Uterus (tissue), 2 donors: ENCODE measurements around the gene ACADVL.

Experiments used
- POLR2A ChIP-seq, 2 donors: fragments of 450-650 bp; IDR thresholded peaks; one replicate each; pipeline ENCODE4 v1.6.1; 2016; ENCODE audit warnings: antibody characterized with exemption in 2 of 2, mild to moderate bottlenecking in 1 of 2, moderate library complexity in 1 of 2
- TF ChIP-seq, protein P1 (sequence below), 4 experiments: fragments of 200-600 bp in 2 of 4; fragments of 450-650 bp in 2 of 4; sonication (generic) in 2 of 4; IDR thresholded peaks; one replicate each; pipeline ENCODE4 v1.5.1; 2016 to 2019; ENCODE audit warnings: antibody characterized with exemption in 4 of 4, mild to moderate bottlenecking in 2 of 4, moderate library complexity in 1 of 4

DNA sequence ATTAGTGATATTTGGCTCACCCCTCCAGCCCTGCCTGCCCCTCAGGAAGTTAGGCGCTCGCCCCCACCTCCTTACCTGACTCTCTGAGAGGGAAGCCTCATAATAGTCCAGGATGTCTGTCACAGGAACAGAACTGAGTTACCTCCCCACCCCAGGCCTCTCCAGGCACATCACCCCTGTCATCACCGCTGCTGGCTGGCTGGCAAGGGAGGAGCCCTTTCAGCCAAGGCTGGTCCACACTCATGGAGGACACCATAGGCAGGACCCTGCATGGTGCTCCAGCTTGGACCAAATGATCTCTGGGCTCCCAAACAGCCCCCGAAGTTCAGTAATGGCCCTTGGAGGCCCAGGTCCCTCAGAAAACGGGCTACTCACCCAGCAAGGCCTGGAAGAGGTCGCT is 1.6 kb upstream of the ACADVL start:
- TF ChIP-seq, protein P1, sequence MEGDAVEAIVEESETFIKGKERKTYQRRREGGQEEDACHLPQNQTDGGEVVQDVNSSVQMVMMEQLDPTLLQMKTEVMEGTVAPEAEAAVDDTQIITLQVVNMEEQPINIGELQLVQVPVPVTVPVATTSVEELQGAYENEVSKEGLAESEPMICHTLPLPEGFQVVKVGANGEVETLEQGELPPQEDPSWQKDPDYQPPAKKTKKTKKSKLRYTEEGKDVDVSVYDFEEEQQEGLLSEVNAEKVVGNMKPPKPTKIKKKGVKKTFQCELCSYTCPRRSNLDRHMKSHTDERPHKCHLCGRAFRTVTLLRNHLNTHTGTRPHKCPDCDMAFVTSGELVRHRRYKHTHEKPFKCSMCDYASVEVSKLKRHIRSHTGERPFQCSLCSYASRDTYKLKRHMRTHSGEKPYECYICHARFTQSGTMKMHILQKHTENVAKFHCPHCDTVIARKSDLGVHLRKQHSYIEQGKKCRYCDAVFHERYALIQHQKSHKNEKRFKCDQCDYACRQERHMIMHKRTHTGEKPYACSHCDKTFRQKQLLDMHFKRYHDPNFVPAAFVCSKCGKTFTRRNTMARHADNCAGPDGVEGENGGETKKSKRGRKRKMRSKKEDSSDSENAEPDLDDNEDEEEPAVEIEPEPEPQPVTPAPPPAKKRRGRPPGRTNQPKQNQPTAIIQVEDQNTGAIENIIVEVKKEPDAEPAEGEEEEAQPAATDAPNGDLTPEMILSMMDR (IDR thresholded peaks at IDR 0.05), result no peak
- no peak for TF ChIP-seq POLR2A (IDR thresholded peaks at IDR 0.05)
